GM20000 (cell line): ENCODE results near the gene ASAP3.

Source experiments
- DNase-seq: peaks from one replicate; pipeline ENCODE4 v3.0.0; 2012; ENCODE audit warnings: low spot score
- CTCF ChIP-seq: IDR thresholded peaks from 2 replicates; pipeline ENCODE4 v1.5.1; 2012; ENCODE audit warnings: mild to moderate bottlenecking, control low read depth; ENCODE audit errors: extremely low read depth, missing control alignments

The ASAP3 gene

GRCh38 chr1:23451441-23451840 lies 32.5 kb downstream of the ASAP3 start:
- no peak for DNase-seq
- no peak for TF ChIP-seq CTCF

DNA sequence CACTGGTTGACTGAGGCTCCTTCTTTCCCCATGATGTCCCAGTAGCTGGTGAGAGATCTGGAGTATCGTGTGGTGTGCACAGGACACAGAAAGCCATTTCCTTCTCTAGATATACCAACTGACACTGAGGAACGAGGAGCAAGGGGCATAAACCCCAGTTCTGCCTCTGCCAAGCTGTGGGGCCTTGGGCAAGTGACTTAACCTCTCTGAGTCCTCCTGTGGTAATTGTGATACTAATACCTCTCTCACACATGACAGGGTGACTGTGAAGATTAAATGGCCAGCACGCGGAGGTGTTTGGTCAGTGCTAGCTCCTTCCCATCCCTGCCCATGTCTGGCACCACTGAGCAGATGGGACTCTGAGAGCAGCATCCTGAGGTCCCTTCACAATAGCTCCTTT lies 33.1 kb downstream of the ASAP3 start:
- no peak for TF ChIP-seq CTCF

DNA sequence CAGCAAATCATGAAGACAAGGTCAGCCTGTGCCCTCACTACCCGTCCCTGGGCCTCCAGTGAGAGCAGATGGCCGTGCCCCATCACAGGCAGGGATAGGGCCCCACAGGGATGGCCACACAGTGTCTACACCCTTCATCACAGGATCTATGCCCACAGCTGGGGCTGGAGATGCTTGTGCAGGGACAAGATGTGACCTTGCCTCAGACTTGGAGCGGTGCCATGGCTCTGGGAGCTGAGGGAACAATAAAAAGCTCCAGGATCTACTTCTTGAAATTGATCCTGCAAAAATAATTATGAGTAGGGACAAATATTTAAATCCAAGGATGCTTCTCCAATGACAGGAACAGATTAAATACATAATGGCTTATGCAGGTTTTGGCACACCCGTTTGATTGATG lies 34.0 kb downstream of the ASAP3 start:
- TF ChIP-seq CTCF, result no peak
- no peak for DNase-seq

More for the DNA sequence above, 33.1 kb downstream of the ASAP3 start:
- DNase-seq, result no peak

GRCh38 chr1:23449306-23449705 lies 34.7 kb downstream of the ASAP3 start:
- TF ChIP-seq CTCF, result no peak
- no peak for DNase-seq

- TF ChIP-seq CTCF, result no peak
- no peak for DNase-seq
These were observed 35.1 kb downstream of the ASAP3 start for GRCh38 chr1:23448846-23449245.

GRCh38 chr1:23446661-23447310 lies 37.2 kb downstream of the ASAP3 start:
- no peak for DNase-seq
- no peak for TF ChIP-seq CTCF

- no peak for DNase-seq
- no peak for TF ChIP-seq CTCF
These were observed 39.2 kb downstream of the ASAP3 start for GRCh38 chr1:23444596-23445390.
